ENCODE results near the gene MUSK.

The MUSK gene

GRCh38 chr9:110668570-110669167 is at the start of gene MUSK:
Gene MUSK (plus strand): TSS chr9:110668791. CDS start chr9:110668905, 114 bp downstream.
- no peak for DNase-seq (ENCODE audit: low read depth)

- DNase-seq (ENCODE audit: low read depth), result no peak
Measured at GRCh38 chr9:110619831-110620230, 48.8 kb upstream of the MUSK start.

GRCh38 chr9:110620726-110621125 is 47.9 kb upstream of the MUSK start:
- DNase-seq (ENCODE audit: low read depth), result no peak

- DNase-seq (ENCODE audit: low read depth), result no peak
Measured at GRCh38 chr9:110622368-110622767, 46.2 kb upstream of the MUSK start.

- DNase-seq (ENCODE audit: low read depth), result no peak
Measured at GRCh38 chr9:110623462-110624025, 45.0 kb upstream of the MUSK start.

- DNase-seq (ENCODE audit: low read depth), result no peak
Measured at GRCh38 chr9:110626101-110626829, 42.3 kb upstream of the MUSK start.

- no peak for DNase-seq (ENCODE audit: low read depth)
Measured at GRCh38 chr9:110635589-110635988, 33.0 kb upstream of the MUSK start.

- no peak for DNase-seq (ENCODE audit: low read depth)
Measured at GRCh38 chr9:110638381-110638954, 30.1 kb upstream of the MUSK start.

GRCh38 chr9:110640736-110641135 is 27.9 kb upstream of the MUSK start:
- no peak for DNase-seq (ENCODE audit: low read depth)

GRCh38 chr9:110641293-110641692 is 27.3 kb upstream of the MUSK start:
- no peak for DNase-seq (ENCODE audit: low read depth)

- DNase-seq (ENCODE audit: low read depth), result no peak
Measured at GRCh38 chr9:110648696-110649095, 19.9 kb upstream of the MUSK start.

- no peak for DNase-seq (ENCODE audit: low read depth)
Measured at GRCh38 chr9:110650261-110650660, 18.3 kb upstream of the MUSK start.

GRCh38 chr9:110650991-110651411 is 17.6 kb upstream of the MUSK start:
- DNase-seq (ENCODE audit: low read depth), result no peak

GRCh38 chr9:110655754-110656641 is 12.6 kb upstream of the MUSK start:
- no peak for DNase-seq (ENCODE audit: low read depth)

GRCh38 chr9:110659891-110660541 is 8.6 kb upstream of the MUSK start:
- DNase-seq (ENCODE audit: low read depth), result no peak

- no peak for DNase-seq (ENCODE audit: low read depth)
Measured at GRCh38 chr9:110669433-110669832, 842 bp downstream of the MUSK start.

- no peak for DNase-seq (ENCODE audit: low read depth)
Measured at GRCh38 chr9:110671849-110672248, 3.3 kb downstream of the MUSK start.

GRCh38 chr9:110672873-110673510 is 4.4 kb downstream of the MUSK start:
- no peak for DNase-seq (ENCODE audit: low read depth)

- DNase-seq (ENCODE audit: low read depth), result no peak
Measured at GRCh38 chr9:110687497-110687896, 18.9 kb downstream of the MUSK start.

- no peak for DNase-seq (ENCODE audit: low read depth)
Measured at GRCh38 chr9:110688329-110688728, 19.7 kb downstream of the MUSK start.

GRCh38 chr9:110691002-110691549 is 22.5 kb downstream of the MUSK start:
- no peak for DNase-seq (ENCODE audit: low read depth)

All from stimulated activated CD8-positive, alpha-beta memory T cell treated with anti-CD3 and anti-CD28 coated beads, Interleukin-12 subunit alpha, Interleukin-12 subunit beta, amount 100 ng/mL, for 4 hours (primary cell).